A549 treated with AZD9567 at 1 μM for 4 hours (cell line): ENCODE results near the gene ERH. TPM values are rescaled to one million over a fixed set of nuclear protein-coding genes. Genes with fewer than 3 reads are reported as not detected.

ENCODE experiments used
- total RNA-seq: library from RNA; stranded (reverse); fragments of 200-300 nt; extraction: Qiagen RNA extraction; gene quantifications from 5 replicates; pipeline ENCODE4 v1.2.3, GENCODE V29; 2022; ENCODE audit not compliant: insufficient read depth

ERH gene
- 317 to 361 TPM (median 332 TPM) in 5 replicates for total RNA-seq

GRCh38 chr14:69398053-69398817 lies at the start of gene ERH, which contains the start of gene SLC39A9:
Gene ERH, minus strand, starts transcription at chr14:69398299. Its CDS starts 66 bp downstream, at chr14:69398233.
Gene SLC39A9, plus strand, starts transcription at chr14:69398692. Its CDS starts 678 bp downstream, at chr14:69399370.

Other genes starting within 250 kb of the ERH start
- gene DCAF5, start 245.2 kb downstream of the ERH start, total RNA-seq, result 15.8 to 27.3 TPM (median 19.6 TPM) in 5 replicates
- 9.6 to 12.5 TPM (median 11.3 TPM) in 5 replicates for gene EXD2, start 206.8 kb downstream of the ERH start, total RNA-seq
- 1.9 to 4.7 TPM (median 2.9 TPM) in 5 replicates for gene GALNT16, start 138.1 kb downstream of the ERH start, total RNA-seq
- 38.1 to 42.5 TPM (median 39.0 TPM) in 5 replicates for gene SLC39A9, start 393 bp upstream of the ERH start, total RNA-seq
- 0.02 to 0.06 TPM (median 0.03 TPM) in 4 of 5 replicates, not detected in the other for gene PLEKHD1, start 86.4 kb upstream of the ERH start, total RNA-seq
- gene CCDC177, start 176.6 kb upstream of the ERH start, total RNA-seq, result 0.01 TPM in 1 of 5 replicates, not detected in the others
- 6.4 to 7.9 TPM (median 7.4 TPM) in 5 replicates for gene SUSD6, start 213.3 kb upstream of the ERH start, total RNA-seq